GM18858 (cell line): ENCODE results near the gene SYNGR1.

Experiments
- ATAC-seq: cut with Tn5 transposase; IDR thresholded peaks from one replicate; pipeline ENCODE4 v1.9.1; 2021; ENCODE audit not compliant: unreplicated experiment

The SYNGR1 gene

DNA sequence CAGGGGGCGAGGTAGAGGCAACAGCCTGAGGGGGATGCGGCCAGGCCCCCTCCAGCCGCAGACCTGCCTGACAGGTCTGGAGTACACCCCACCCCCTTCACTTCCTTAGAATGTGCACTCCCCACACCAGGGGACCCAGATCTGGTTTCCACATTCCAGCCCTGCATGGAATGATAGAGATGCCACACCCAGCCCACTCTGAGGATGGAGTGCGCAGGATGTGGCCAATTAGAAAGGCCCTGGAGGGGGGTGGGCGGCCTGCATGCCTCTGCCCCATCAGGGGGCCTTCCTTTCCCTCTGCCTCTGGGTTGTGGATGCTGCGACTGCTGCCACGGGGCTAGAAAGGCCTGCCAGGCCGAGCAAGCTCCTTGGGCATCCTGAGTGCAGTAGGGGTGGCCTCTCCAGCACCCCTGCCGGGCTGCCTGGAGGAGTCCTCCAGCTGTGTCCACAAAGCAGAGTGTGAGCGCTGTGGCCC lies 78.8 kb downstream of the SYNGR1 start:
- no peak for ATAC-seq

GRCh38 chr22:39429186-39429585 lies 79.4 kb downstream of the SYNGR1 start:
- ATAC-seq: no peak

DNA sequence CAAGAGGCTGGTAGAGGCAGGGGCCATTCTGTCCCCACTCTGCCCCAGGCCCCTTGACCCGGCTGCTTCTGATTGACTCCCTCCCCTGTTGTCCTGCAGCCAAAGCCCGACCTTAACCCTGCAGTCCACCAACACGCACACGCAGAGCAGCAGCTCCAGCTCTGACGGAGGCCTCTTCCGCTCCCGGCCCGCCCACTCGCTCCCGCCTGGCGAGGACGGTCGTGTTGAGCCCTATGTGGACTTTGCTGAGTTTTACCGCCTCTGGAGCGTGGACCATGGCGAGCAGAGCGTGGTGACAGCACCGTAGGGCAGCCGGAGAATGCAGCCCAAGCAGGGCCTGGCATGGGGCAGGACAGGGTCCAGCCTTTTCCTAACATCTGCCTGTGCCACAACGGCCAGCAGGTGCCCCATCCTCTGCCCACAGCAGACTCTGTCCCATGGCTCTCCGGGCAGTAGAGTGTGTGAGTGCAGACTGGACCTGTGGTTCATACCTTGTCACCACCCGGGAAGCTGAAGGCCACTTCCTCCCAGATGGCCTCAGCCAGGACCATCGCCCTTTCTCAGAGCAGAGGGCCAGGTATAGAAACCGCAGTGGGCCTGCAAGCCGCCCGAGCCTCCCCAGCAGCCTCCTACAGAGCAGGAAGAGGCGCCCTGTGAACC lies 80.3 kb downstream of the SYNGR1 start:
- no peak for ATAC-seq

DNA sequence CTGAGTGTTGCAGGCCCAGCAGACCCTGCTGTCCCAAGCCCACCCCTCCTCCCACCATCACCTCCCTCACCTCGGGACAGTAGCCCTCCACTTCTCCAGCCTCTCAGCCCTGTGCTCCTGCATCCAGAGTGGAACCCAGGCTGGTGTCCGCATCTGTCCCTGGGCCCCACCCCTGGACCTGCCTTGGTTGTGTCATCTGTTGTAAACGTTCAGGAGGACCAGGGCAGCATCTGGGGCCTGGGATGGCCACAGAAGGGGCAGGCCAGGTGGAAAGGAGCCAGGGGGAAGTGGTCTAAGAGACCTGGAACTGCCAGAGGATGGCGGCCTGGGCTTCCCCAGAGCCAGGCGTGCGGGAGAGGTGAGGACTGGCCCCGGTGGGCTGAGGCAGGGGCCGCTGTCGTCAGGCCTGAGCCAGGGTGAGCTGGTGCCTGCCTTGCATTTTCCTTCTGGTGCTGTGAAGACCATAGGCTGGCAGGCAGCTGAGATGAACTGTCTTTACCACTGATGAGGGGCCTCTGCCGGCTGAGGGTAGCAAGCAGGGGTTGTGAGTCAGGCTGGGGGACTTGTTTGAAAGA lies 80.9 kb downstream of the SYNGR1 start:
- ATAC-seq: no peak

DNA sequence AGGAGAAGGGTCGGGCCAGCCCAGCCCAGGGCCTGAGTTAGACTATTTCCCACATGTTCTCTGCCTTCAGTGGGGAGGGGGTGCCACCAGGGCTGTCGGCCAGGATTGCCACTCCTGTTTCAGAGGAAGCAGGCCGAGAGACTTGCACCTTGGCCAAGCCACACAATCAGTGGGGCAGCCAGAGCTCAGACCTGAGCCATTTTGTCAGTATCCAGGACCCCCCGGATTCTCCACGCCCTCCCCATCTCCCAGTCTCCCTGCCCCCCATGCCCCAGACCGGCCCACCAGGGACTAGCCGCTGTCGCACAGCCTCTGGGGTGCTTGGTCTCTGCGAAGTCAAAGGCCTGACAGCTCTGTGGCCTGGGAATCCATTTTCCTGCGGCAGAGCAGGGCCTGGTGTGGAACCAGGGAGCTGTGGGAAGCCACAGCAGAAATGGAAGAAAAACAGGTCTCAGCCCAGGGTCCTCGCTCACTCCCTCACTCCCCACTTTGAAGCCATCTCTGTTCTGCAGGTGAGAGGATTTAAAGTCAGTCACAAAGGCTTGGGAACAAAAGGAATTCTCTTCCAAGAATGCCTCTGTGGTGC lies 81.5 kb downstream of the SYNGR1 start:
- no peak for ATAC-seq

GRCh38 chr22:39431821-39432251 lies 82.0 kb downstream of the SYNGR1 start:
- no peak for ATAC-seq

GRCh38 chr22:39432361-39432811 lies 82.6 kb downstream of the SYNGR1 start:
- no peak for ATAC-seq

- no peak for ATAC-seq
Observed at GRCh38 chr22:39433476-39434242, 83.9 kb downstream of the SYNGR1 start.

DNA sequence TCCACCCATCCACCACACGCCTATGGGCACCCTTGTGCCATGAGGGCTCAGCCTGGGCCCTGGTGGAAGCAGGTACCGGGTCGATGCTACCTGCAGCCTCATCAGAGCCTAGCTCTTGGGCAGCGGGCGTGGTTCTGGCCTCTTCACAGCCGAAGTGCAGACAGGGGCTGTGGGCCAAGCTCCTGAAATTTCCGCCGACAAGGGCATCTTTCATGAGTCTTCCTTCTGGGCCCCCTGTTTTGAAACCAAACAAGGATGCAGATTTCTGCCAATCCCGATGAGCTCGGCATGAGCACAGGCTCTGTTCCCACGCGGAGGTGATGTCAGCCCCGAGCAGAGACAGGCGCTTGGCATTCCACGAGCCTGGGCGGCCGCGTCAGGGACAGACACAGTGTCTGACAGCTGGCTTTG lies 84.5 kb downstream of the SYNGR1 start:
- no peak for ATAC-seq

DNA sequence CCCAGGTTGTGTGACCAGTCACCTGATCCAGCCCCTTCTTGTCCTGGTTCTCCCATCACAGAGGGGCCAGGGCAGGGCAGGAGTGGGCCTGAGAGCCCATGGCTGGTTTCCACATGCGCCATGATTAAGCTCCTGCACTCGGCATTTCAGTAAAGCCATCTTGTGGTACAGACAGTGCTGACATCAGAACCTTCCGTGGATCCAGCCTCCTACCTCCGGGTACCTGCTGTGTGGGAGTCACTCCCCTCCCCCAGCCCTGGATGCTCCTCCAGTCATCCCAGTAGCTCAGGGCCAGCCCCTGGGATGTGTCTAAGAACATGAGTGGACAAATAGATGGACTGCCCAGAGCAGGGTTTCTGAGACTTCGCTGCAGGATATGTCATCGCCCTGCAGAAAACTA lies 84.9 kb downstream of the SYNGR1 start:
- ATAC-seq: no peak
